Measurements from ENCODE around the gene CCDC8.
A peak's percentile ranks its signal among the peaks of the same experiment; 100 is the strongest.

DNA sequence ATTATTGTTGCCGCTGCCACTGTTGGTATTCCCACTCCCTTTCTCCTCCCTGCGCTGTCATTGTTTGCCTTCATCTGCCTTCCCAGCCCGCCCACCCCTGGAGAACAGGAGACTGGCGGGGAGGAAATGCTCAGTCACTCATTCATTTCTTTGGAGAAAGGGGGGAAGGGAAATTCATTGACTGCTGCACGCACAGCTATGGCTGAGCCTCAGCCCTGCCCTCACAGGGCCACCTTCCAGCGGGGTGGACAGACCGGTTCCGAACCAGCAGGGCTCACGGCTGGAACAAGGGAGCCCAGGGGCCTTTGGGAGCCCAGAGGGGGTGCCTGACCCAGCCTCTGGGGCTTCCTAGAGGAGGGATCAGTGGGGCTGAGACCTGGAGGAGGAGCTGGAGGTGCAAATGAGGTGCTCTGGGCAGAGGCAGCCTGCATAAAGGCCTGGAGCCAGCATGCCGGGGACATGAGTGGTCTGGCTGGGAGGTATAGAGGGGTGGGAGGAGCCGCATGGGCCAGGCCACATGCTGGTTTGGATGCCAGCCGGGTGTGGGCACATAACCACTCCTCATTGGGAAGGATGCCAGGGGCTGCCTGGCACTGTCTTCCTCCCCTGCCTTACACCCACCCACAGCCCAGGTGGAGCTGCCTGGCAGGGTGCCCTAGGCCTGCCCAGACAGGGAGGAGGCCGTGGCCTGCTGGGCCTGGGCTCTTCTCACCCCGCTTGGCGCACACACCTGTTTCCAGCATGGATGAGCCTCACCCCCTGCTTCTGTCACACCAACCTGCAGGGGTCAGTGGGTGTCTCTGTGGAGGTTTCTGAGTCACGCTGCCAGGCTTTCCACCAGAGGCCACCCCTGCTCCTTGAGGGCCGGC lies 39.6 kb downstream of the CCDC8 start:
- TF ChIP-seq, protein P1, sequence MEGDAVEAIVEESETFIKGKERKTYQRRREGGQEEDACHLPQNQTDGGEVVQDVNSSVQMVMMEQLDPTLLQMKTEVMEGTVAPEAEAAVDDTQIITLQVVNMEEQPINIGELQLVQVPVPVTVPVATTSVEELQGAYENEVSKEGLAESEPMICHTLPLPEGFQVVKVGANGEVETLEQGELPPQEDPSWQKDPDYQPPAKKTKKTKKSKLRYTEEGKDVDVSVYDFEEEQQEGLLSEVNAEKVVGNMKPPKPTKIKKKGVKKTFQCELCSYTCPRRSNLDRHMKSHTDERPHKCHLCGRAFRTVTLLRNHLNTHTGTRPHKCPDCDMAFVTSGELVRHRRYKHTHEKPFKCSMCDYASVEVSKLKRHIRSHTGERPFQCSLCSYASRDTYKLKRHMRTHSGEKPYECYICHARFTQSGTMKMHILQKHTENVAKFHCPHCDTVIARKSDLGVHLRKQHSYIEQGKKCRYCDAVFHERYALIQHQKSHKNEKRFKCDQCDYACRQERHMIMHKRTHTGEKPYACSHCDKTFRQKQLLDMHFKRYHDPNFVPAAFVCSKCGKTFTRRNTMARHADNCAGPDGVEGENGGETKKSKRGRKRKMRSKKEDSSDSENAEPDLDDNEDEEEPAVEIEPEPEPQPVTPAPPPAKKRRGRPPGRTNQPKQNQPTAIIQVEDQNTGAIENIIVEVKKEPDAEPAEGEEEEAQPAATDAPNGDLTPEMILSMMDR (IDR thresholded peaks at IDR 0.05): no peak
- TF ChIP-seq YY1 (IDR thresholded peaks at IDR 0.05; ENCODE audit: low read depth): no peak
- TF ChIP-seq, protein P2, sequence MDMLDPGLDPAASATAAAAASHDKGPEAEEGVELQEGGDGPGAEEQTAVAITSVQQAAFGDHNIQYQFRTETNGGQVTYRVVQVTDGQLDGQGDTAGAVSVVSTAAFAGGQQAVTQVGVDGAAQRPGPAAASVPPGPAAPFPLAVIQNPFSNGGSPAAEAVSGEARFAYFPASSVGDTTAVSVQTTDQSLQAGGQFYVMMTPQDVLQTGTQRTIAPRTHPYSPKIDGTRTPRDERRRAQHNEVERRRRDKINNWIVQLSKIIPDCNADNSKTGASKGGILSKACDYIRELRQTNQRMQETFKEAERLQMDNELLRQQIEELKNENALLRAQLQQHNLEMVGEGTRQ (IDR thresholded peaks at IDR 0.05; ENCODE audit: borderline replicate concordance, low read depth, low read length): no peak
- TF ChIP-seq EP300 (IDR thresholded peaks at IDR 0.05; ENCODE audit: borderline replicate concordance in 1 of 2, low read depth in 1 of 2, low read length in 1 of 2): peak in 1 of 2 experiments; percentile 39; a peak in 1 of 4 replicates
- peak; percentile 79 for TF ChIP-seq TCF12 (IDR thresholded peaks at IDR 0.05)
- TF ChIP-seq GABPA (IDR thresholded peaks at IDR 0.05; ENCODE audit: low read depth): no peak
- TF ChIP-seq RFX5 (IDR thresholded peaks at IDR 0.05; ENCODE audit: low read length): no peak
- TF ChIP-seq RXRA (IDR thresholded peaks at IDR 0.05; ENCODE audit: borderline replicate concordance, low read depth): no peak
- peak; percentile 87; the same call in 1 of the 2 replicates for TF ChIP-seq MXI1 (IDR thresholded peaks at IDR 0.05; ENCODE audit: low read depth, low read length)
- TF ChIP-seq SMC3 (IDR thresholded peaks at IDR 0.05; ENCODE audit: low read depth, low read length): no peak
- TF ChIP-seq FOSL2 (IDR thresholded peaks at IDR 0.05; ENCODE audit: borderline replicate concordance, low read depth): no peak
- TF ChIP-seq GATA2 (CRISPR knock-in tag; IDR thresholded peaks at IDR 0.05): no peak
- TF ChIP-seq RAD21 (IDR thresholded peaks at IDR 0.05; ENCODE audit: low read length): no peak

All from SK-N-SH (cell line).